ENCODE data around the gene JPH3. TPM values are rescaled to one million over a fixed set of nuclear protein-coding genes. Genes with fewer than 3 reads are reported as not detected.

The JPH3 gene
- total RNA-seq, 4 donors from 2014 or later = not detected

- no peaks in the 10 kb centered on the region for H3K27me3 ChIP-seq
- H3K9me3 ChIP-seq = no peaks in the 10 kb centered on the region
- in situ Hi-C loops (cut with MboI; ENCODE audit: low sequenced_read_pairs in 4 of 4) (no loop called here), intact Hi-C loops (cut with DNase I; ENCODE audit: low total_unique reads) (no loop called here)
- H3K4me3 ChIP-seq = no peak overlapping the region
- DNase-seq (no peak), ATAC-seq (no peak)
- H3K4me1 ChIP-seq = no peaks in the 10 kb centered on the region
- H3K36me3 ChIP-seq = no peaks in the 10 kb centered on the region
- no peak for TF ChIP-seq POLR2A (IDR thresholded peaks at IDR 0.05)
- TF ChIP-seq CTCF (IDR thresholded peaks at IDR 0.05 in 4 of 5, conservative IDR thresholded peaks at IDR 0.05 in 1 of 5) = no peak
- H3K27ac ChIP-seq = no peak overlapping the region
Observed at GRCh38 chr16:87700406-87701077, 98.2 kb downstream of the JPH3 start.

GRCh38 chr16:87701078-87701460 is 98.8 kb downstream of the JPH3 start:
- intact Hi-C loops (cut with DNase I; ENCODE audit: low total_unique reads) = no loop called here
- no peaks in the 10 kb centered on the region for H3K4me1 ChIP-seq
- TF ChIP-seq CTCF (IDR thresholded peaks at IDR 0.05 in 4 of 5, conservative IDR thresholded peaks at IDR 0.05 in 1 of 5) = no peak
- no peak for TF ChIP-seq POLR2A (IDR thresholded peaks at IDR 0.05)
- H3K9me3 ChIP-seq = no peaks in the 10 kb centered on the region
- ATAC-seq = no peak
- no peaks in the 10 kb centered on the region for H3K27me3 ChIP-seq
- no peaks in the 10 kb centered on the region for H3K36me3 ChIP-seq
- no peak for DNase-seq
- no peak overlapping the region for H3K4me3 ChIP-seq
- in situ Hi-C loops (cut with MboI; ENCODE audit: low sequenced_read_pairs in 4 of 4) = no loop called here
- no peak overlapping the region for H3K27ac ChIP-seq

DNA sequence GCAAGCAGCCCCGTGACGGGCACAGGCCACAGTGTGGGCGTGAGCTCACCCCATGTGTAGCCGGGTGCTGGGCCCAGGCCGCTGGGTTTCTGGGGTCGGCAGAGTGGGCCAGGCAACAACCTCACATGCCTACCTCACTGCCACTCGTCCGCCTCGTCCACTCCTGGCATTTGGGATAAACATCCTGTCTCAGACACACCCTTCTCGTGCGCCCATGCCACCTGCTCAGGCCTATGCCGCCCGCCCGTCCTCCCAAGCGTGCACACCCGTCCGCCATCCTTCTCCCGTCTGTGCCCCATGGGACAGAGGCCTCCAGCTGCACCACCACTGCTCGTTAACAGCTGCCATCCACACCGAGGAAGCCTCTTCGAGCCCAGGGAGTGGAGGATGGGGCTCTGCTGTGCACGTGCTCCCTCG is 99.2 kb downstream of the JPH3 start:
- H3K27me3 ChIP-seq = no peaks in the 10 kb centered on the region
- H3K9me3 ChIP-seq = no peaks in the 10 kb centered on the region
- no peak overlapping the region for H3K27ac ChIP-seq
- intact Hi-C loops (cut with DNase I; ENCODE audit: low total_unique reads) = no loop called here
- TF ChIP-seq POLR2A (IDR thresholded peaks at IDR 0.05) (no peak), CTCF (IDR thresholded peaks at IDR 0.05 in 4 of 5, conservative IDR thresholded peaks at IDR 0.05 in 1 of 5) (no peak)
- H3K4me3 ChIP-seq = no peak overlapping the region
- ATAC-seq (no peak), DNase-seq (no peak)
- in situ Hi-C loops (cut with MboI; ENCODE audit: low sequenced_read_pairs in 4 of 4) = no loop called here
- no peaks in the 10 kb centered on the region for H3K36me3 ChIP-seq
- H3K4me1 ChIP-seq = no peaks in the 10 kb centered on the region

- Histone ChIP-seq H3K4me1 (no peaks in the 10 kb centered on the region), H3K9me3 (no peaks in the 10 kb centered on the region), H3K36me3 (peaks cover 0 to 8% of the 10 kb centered on the region in 2 donors), H3K27me3 (no peaks in the 10 kb centered on the region), H3K4me3 (no peak overlapping the region), H3K27ac (no peak overlapping the region)
- TF ChIP-seq CTCF (IDR thresholded peaks at IDR 0.05 in 4 of 5, conservative IDR thresholded peaks at IDR 0.05 in 1 of 5) (peak in 2 of 5 experiments; percentile 10 to 32), POLR2A (IDR thresholded peaks at IDR 0.05) (no peak)
- ATAC-seq = no peak
- no peak for DNase-seq
- in situ Hi-C loops (cut with MboI; ENCODE audit: low sequenced_read_pairs in 4 of 4) (no loop called here), intact Hi-C loops (cut with DNase I; ENCODE audit: low total_unique reads) (no loop called here)
Observed at GRCh38 chr16:87702325-87702811, 100.1 kb downstream of the JPH3 start.

GRCh38 chr16:87703071-87703470 is 100.8 kb downstream of the JPH3 start:
- intact Hi-C loops (cut with DNase I; ENCODE audit: low total_unique reads) (no loop called here), in situ Hi-C loops (cut with MboI; ENCODE audit: low sequenced_read_pairs in 4 of 4) (no loop called here)
- Histone ChIP-seq H3K27ac (no peak overlapping the region), H3K9me3 (no peaks in the 10 kb centered on the region), H3K4me3 (no peak overlapping the region), H3K4me1 (no peaks in the 10 kb centered on the region), H3K27me3 (no peaks in the 10 kb centered on the region), H3K36me3 (peaks cover 0 to 15% of the 10 kb centered on the region in 2 donors)
- ATAC-seq = no peak
- DNase-seq = no peak
- TF ChIP-seq CTCF (IDR thresholded peaks at IDR 0.05 in 4 of 5, conservative IDR thresholded peaks at IDR 0.05 in 1 of 5) = no peak
- TF ChIP-seq POLR2A (IDR thresholded peaks at IDR 0.05) = no peak
